HEK293 (cell line): ENCODE results near the gene CCL18.

Experiments
- REPIN1 ChIP-seq: fragments of 450-650 bp; formaldehyde crosslinking; IDR thresholded peaks from 2 replicates; pipeline ENCODE4 v1.5.1; 2017; ENCODE audit warnings: missing biosample characterization, missing genetic modification characterization, low read depth
- ZBTB21 ChIP-seq: fragments of 450-650 bp; formaldehyde crosslinking; IDR thresholded peaks from 2 replicates; pipeline ENCODE4 v1.5.1; 2017; ENCODE audit warnings: missing biosample characterization, missing genetic modification characterization
- ZFP41 ChIP-seq: fragments of 450-650 bp; formaldehyde crosslinking; IDR thresholded peaks from 2 replicates; pipeline ENCODE4 v1.5.1; 2016; ENCODE audit warnings: missing biosample characterization, missing genetic modification characterization, borderline replicate concordance
- ZNF626 ChIP-seq: fragments of 450-650 bp; sonication (Bioruptor Pico); formaldehyde crosslinking; IDR thresholded peaks from 2 replicates; pipeline ENCODE4 v1.5.1; 2018; ENCODE audit warnings: missing biosample characterization, missing genetic modification characterization, inconsistent platforms
- TF ChIP-seq, protein P1 (sequence below): fragments of 450-650 bp; formaldehyde crosslinking; IDR thresholded peaks from 2 replicates; pipeline ENCODE4 v1.5.1; 2016; ENCODE audit warnings: missing biosample characterization, missing genetic modification characterization
- TF ChIP-seq, protein P2 (sequence below): sonication (generic); formaldehyde crosslinking; IDR thresholded peaks from 2 replicates; pipeline ENCODE4 v1.8.1; 2022; ENCODE audit warnings: mild to moderate bottlenecking, moderate library complexity, missing genetic modification reagents
- TF ChIP-seq, protein P3 (sequence below): fragments of 450-650 bp; formaldehyde crosslinking; IDR thresholded peaks from 2 replicates; pipeline ENCODE4 v1.5.1; 2017; ENCODE audit warnings: missing biosample characterization, missing genetic modification characterization
- TF ChIP-seq, protein P4 (sequence below): fragments of 450-650 bp; formaldehyde crosslinking; conservative IDR thresholded peaks from 2 replicates; pipeline ENCODE4 v1.5.1; 2016; ENCODE audit warnings: low read depth, missing biosample characterization, missing genetic modification characterization

DNA sequence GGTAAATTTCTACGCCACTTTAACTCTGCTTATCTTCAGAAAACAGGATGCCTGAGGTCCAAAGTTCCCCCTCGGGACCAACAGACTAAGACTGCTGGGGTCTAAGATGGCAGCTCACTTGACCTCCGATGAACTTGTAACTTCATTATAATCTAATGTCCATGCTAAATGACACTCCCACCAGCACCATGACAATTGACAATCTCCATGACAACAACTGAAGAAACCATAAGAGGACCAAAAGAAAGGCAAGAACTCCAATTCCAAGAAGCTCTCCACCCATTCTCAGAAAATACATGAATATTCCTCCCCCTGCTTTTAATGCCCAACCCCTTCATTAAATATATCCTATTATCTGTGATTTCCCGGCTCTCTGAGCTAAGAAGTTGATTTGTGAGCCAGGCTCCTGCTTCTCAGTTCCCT, 47.0 kb downstream of the CCL18 start:
- TF ChIP-seq, protein P1, sequence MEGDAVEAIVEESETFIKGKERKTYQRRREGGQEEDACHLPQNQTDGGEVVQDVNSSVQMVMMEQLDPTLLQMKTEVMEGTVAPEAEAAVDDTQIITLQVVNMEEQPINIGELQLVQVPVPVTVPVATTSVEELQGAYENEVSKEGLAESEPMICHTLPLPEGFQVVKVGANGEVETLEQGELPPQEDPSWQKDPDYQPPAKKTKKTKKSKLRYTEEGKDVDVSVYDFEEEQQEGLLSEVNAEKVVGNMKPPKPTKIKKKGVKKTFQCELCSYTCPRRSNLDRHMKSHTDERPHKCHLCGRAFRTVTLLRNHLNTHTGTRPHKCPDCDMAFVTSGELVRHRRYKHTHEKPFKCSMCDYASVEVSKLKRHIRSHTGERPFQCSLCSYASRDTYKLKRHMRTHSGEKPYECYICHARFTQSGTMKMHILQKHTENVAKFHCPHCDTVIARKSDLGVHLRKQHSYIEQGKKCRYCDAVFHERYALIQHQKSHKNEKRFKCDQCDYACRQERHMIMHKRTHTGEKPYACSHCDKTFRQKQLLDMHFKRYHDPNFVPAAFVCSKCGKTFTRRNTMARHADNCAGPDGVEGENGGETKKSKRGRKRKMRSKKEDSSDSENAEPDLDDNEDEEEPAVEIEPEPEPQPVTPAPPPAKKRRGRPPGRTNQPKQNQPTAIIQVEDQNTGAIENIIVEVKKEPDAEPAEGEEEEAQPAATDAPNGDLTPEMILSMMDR (tag by site-specific recombination) = no peak
- TF ChIP-seq ZNF626 (tag by site-specific recombination) = no peak
- TF ChIP-seq, protein P2, sequence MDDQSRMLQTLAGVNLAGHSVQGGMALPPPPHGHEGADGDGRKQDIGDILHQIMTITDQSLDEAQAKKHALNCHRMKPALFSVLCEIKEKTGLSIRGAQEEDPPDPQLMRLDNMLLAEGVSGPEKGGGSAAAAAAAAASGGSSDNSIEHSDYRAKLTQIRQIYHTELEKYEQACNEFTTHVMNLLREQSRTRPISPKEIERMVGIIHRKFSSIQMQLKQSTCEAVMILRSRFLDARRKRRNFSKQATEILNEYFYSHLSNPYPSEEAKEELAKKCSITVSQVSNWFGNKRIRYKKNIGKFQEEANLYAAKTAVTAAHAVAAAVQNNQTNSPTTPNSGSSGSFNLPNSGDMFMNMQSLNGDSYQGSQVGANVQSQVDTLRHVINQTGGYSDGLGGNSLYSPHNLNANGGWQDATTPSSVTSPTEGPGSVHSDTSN (CRISPR knock-in tag) = no peak
- TF ChIP-seq, protein P3, sequence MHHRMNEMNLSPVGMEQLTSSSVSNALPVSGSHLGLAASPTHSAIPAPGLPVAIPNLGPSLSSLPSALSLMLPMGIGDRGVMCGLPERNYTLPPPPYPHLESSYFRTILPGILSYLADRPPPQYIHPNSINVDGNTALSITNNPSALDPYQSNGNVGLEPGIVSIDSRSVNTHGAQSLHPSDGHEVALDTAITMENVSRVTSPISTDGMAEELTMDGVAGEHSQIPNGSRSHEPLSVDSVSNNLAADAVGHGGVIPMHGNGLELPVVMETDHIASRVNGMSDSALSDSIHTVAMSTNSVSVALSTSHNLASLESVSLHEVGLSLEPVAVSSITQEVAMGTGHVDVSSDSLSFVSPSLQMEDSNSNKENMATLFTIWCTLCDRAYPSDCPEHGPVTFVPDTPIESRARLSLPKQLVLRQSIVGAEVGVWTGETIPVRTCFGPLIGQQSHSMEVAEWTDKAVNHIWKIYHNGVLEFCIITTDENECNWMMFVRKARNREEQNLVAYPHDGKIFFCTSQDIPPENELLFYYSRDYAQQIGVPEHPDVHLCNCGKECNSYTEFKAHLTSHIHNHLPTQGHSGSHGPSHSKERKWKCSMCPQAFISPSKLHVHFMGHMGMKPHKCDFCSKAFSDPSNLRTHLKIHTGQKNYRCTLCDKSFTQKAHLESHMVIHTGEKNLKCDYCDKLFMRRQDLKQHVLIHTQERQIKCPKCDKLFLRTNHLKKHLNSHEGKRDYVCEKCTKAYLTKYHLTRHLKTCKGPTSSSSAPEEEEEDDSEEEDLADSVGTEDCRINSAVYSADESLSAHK (tag by site-specific recombination) = no peak
- no peak for TF ChIP-seq ZBTB21 (tag by site-specific recombination)
- no peak for TF ChIP-seq REPIN1 (tag by site-specific recombination)
- no peak for TF ChIP-seq ZFP41 (tag by site-specific recombination)
- TF ChIP-seq, protein P4, sequence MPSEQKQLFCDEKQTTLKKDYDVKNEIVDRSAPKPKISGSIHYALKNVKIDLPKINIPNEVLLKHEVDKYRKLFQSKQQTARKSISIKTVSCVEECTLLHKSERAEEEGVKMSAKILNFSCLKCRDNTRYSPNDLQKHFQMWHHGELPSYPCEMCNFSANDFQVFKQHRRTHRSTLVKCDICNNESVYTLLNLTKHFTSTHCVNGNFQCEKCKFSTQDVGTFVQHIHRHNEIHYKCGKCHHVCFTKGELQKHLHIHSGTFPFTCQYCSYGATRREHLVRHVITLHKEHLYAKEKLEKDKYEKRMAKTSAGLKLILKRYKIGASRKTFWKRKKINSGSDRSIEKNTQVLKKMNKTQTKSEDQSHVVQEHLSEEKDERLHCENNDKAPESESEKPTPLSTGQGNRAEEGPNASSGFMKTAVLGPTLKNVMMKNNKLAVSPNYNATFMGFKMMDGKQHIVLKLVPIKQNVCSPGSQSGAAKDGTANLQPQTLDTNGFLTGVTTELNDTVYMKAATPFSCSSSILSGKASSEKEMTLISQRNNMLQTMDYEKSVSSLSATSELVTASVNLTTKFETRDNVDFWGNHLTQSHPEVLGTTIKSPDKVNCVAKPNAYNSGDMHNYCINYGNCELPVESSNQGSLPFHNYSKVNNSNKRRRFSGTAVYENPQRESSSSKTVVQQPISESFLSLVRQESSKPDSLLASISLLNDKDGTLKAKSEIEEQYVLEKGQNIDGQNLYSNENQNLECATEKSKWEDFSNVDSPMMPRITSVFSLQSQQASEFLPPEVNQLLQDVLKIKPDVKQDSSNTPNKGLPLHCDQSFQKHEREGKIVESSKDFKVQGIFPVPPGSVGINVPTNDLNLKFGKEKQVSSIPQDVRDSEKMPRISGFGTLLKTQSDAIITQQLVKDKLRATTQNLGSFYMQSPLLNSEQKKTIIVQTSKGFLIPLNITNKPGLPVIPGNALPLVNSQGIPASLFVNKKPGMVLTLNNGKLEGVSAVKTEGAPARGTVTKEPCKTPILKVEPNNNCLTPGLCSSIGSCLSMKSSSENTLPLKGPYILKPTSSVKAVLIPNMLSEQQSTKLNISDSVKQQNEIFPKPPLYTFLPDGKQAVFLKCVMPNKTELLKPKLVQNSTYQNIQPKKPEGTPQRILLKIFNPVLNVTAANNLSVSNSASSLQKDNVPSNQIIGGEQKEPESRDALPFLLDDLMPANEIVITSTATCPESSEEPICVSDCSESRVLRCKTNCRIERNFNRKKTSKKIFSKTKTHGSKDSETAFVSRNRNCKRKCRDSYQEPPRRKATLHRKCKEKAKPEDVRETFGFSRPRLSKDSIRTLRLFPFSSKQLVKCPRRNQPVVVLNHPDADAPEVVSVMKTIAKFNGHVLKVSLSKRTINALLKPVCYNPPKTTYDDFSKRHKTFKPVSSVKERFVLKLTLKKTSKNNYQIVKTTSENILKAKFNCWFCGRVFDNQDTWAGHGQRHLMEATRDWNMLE (tag by site-specific recombination) = no peak
